HCT116 (cell line): Measurements from ENCODE around the gene ARSG. TPM values are rescaled to one million over a fixed set of nuclear protein-coding genes. Genes with fewer than 3 reads are reported as not detected.

ENCODE experiments used
- ATAC-seq: fragments of 200-7000 bp; cut with Tn5 transposase; 2 replicates; pipeline ENCODE4 v1.9.1; 2020; ENCODE audit warnings: mild to moderate bottlenecking, moderate library complexity
- BruUV-seq: library from RNA; stranded (reverse); fragments of 400-500 nt; replicated peaks from 2 replicates; lab custom pipeline; 2021; lab: Mats Ljungman, UMichigan
- CTCF ChIA-PET: fragments of 300-600 bp; sonication (Branson Sonifier 250); formaldehyde crosslinking; loops from one replicate; lab custom pipeline; 2021; ENCODE audit warnings: antibody characterized with exemption; lab: Charles Lee
- POLR2A ChIA-PET: fragments of 300-600, 350-600 bp; sonication (Branson Sonifier 250); formaldehyde crosslinking; loops from one replicate; lab custom pipeline; 2021; ENCODE audit warnings: antibody characterized with exemption; lab: Charles Lee
- RAD21 ChIA-PET, 2 experiments: fragments of 300-600 bp; sonication (Branson Sonifier 250); formaldehyde crosslinking; loops; one replicate each; lab custom pipeline; 2023; ENCODE audit warnings: low total read pairs in 2 of 2; ENCODE audit not compliant: uncharacterized antibody in 2 of 2, unreplicated experiment in 2 of 2, low non-redundant PET in 1 of 2; lab: Charles Lee
- DNase-seq: peaks from one replicate; pipeline ENCODE4 v3.0.0-alpha.2; 2010; ENCODE audit warnings: low read depth, low spot score
- H2AFZ ChIP-seq: fragments of 200-600 bp; shearing (Covaris generic), sonication (generic); 2 replicates; pipeline ENCODE4 v1.6.1; 2017; ENCODE audit warnings: low read depth, mixed run types, mixed read lengths, antibody characterized with exemption, low read length; ENCODE audit not compliant: poor library complexity, severe bottlenecking
- H3K27ac ChIP-seq: 2 replicates; pipeline ENCODE4 v1.5.1; 2012; ENCODE audit warnings: low read depth, low read length
- H3K27me3 ChIP-seq: fragments of 200-600 bp; sonication (generic); 2 replicates; pipeline ENCODE4 v1.6.1; 2016; ENCODE audit warnings: mixed run types, low read length, mixed read lengths; ENCODE audit not compliant: insufficient read depth
- H3K36me3 ChIP-seq, 2 experiments: fragments of 200-500 bp in 1 of 2; fragments of 200-600 bp in 1 of 2; sonication (Bioruptor generic) in 1 of 2; sonication (generic) in 1 of 2; 2 replicates each; pipeline versions ENCODE4 v1.5.1 to v1.6.1; 2014 to 2016; ENCODE audit warnings: low read length in 2 of 2, inconsistent platforms in 1 of 2, mixed read lengths in 1 of 2, mixed run types in 1 of 2; ENCODE audit not compliant: insufficient read depth in 2 of 2, control insufficient read depth in 1 of 2
- H3K4me1 ChIP-seq, 2 experiments: fragments of 200-600 bp in 1 of 2; sonication (generic) in 1 of 2; 2 replicates each; pipeline versions ENCODE4 v1.5.1 to v1.6.1; 2012 to 2017; ENCODE audit warnings: low read length in 2 of 2, inconsistent platforms in 1 of 2, mild to moderate bottlenecking in 1 of 2, mixed read lengths in 1 of 2, mixed run types in 1 of 2, moderate library complexity in 1 of 2; ENCODE audit not compliant: insufficient read depth in 2 of 2, control insufficient read depth in 1 of 2
- H3K4me2 ChIP-seq: fragments of 200-600 bp; sonication (generic); 2 replicates; pipeline ENCODE4 v1.6.1; 2017; ENCODE audit warnings: mixed run types, low read length, mixed read lengths
- H3K4me3 ChIP-seq, 2 experiments: fragments of 200-600 bp in 1 of 2; sonication (generic) in 1 of 2; replicated peaks in 1 of 2; 2 replicates each; pipeline ENCODE4 v1.5.1; 2011 to 2016; ENCODE audit warnings: low read length in 2 of 2, control low read depth in 1 of 2, low read depth in 1 of 2, mild to moderate bottlenecking in 1 of 2, mixed read lengths in 1 of 2, mixed run types in 1 of 2
- H3K79me2 ChIP-seq: fragments of 200-600 bp; sonication (generic); 2 replicates; pipeline ENCODE4 v1.6.1; 2017; ENCODE audit warnings: mild to moderate bottlenecking, mixed run types, low read length, moderate library complexity, mixed read lengths; ENCODE audit not compliant: insufficient read depth
- H3K9ac ChIP-seq: fragments of 200-600 bp; sonication (generic); 2 replicates; pipeline ENCODE4 v1.6.1; 2016; ENCODE audit warnings: low read length, mixed read lengths
- H3K9me2 ChIP-seq: fragments of 200-600 bp; sonication (generic), shearing (Covaris generic); 2 replicates; pipeline ENCODE4 v1.6.1; 2017; ENCODE audit warnings: mixed run types, mild to moderate bottlenecking, moderate library complexity; ENCODE audit not compliant: insufficient read depth
- H3K9me3 ChIP-seq, 2 experiments: fragments of 200-500 bp in 1 of 2; fragments of 200-600 bp in 1 of 2; sonication (Bioruptor generic) in 1 of 2; sonication (generic) in 1 of 2; 2 replicates each; pipeline ENCODE4 v1.6.1; 2014 to 2017; ENCODE audit warnings: low read length in 2 of 2, mixed read lengths in 2 of 2, inconsistent platforms in 1 of 2, low read depth in 1 of 2, mild to moderate bottlenecking in 1 of 2, mixed run types in 1 of 2, moderate library complexity in 1 of 2; ENCODE audit not compliant: control insufficient read depth in 1 of 2, insufficient read depth in 1 of 2
- H4K20me1 ChIP-seq: fragments of 200-600 bp; sonication (generic), shearing (Covaris generic); 2 replicates; pipeline ENCODE4 v1.6.1; 2017; ENCODE audit warnings: mixed run types, mild to moderate bottlenecking, moderate library complexity; ENCODE audit not compliant: insufficient read depth
- ATF3 ChIP-seq: IDR thresholded peaks from 2 replicates; pipeline ENCODE4 v1.6.1; 2012
- CBX3 ChIP-seq: IDR thresholded peaks from 2 replicates; pipeline ENCODE4 v1.6.1; 2012; ENCODE audit warnings: low read depth
- CEBPB ChIP-seq: IDR thresholded peaks from 2 replicates; pipeline ENCODE4 v1.6.1; 2012; ENCODE audit warnings: low read depth
- CTCF ChIP-seq, 3 experiments: fragments of 200-600 bp in 1 of 3; sonication (generic) in 1 of 3; IDR thresholded peaks in 2 of 3; conservative IDR thresholded peaks in 1 of 3; 2 replicates each; pipeline ENCODE4 v1.5.1; 2012 to 2017; ENCODE audit warnings: low read depth in 2 of 3, low read length in 2 of 3, antibody characterized with exemption in 1 of 3, borderline replicate concordance in 1 of 3, control low read depth in 1 of 3, mild to moderate bottlenecking in 1 of 3, mixed read lengths in 1 of 3, mixed run types in 1 of 3, moderate library complexity in 1 of 3; ENCODE audit not compliant: insufficient read depth in 1 of 3
- EGR1 ChIP-seq: IDR thresholded peaks from 2 replicates; pipeline ENCODE4 v1.6.1; 2012; ENCODE audit warnings: low read depth
- ELF1 ChIP-seq: IDR thresholded peaks from 2 replicates; pipeline ENCODE4 v1.6.1; 2012; ENCODE audit warnings: low read depth, borderline replicate concordance
- EZH2 ChIP-seq: fragments of 200-600 bp; sonication (generic); IDR thresholded peaks from 2 replicates; pipeline ENCODE4 v1.6.1; 2017; ENCODE audit warnings: antibody characterized with exemption, mixed run types
- FOSL1 ChIP-seq: IDR thresholded peaks from 2 replicates; pipeline ENCODE4 v1.6.1; 2012; ENCODE audit warnings: low read depth
- POLR2A ChIP-seq: IDR thresholded peaks from 2 replicates; pipeline ENCODE4 v1.7.0; 2011; ENCODE audit warnings: borderline replicate concordance; ENCODE audit not compliant: insufficient read depth, insufficient read length; ENCODE audit errors: extremely low read depth
- POLR2AphosphoS5 ChIP-seq: IDR thresholded peaks from 2 replicates; pipeline ENCODE4 v1.6.1; 2011; ENCODE audit warnings: mild to moderate bottlenecking, low read depth, low read length, moderate library complexity
- RAD21 ChIP-seq: IDR thresholded peaks from 2 replicates; pipeline ENCODE4 v1.6.1; 2012; ENCODE audit warnings: low read depth, mild to moderate bottlenecking
- SIN3A ChIP-seq: IDR thresholded peaks from 2 replicates; pipeline ENCODE4 v1.6.1; 2012; ENCODE audit warnings: low read depth
- SP1 ChIP-seq: IDR thresholded peaks from 2 replicates; pipeline ENCODE4 v1.6.1; 2012; ENCODE audit warnings: low read depth
- TCF7L2 ChIP-seq: IDR thresholded peaks from 2 replicates; pipeline ENCODE4 v1.7.0; 2011; ENCODE audit warnings: borderline replicate concordance, inconsistent platforms; ENCODE audit not compliant: insufficient read depth, insufficient read length; ENCODE audit errors: extremely low read depth
- YY1 ChIP-seq: IDR thresholded peaks from 2 replicates; pipeline ENCODE4 v1.6.1; 2011; ENCODE audit warnings: low read length, low read depth, moderate library complexity, mild to moderate bottlenecking; ENCODE audit not compliant: insufficient replicate concordance; ENCODE audit errors: extremely low read depth
- ZBTB33 ChIP-seq: IDR thresholded peaks from 2 replicates; pipeline ENCODE4 v1.6.1; 2011; ENCODE audit warnings: mild to moderate bottlenecking, low read length, moderate library complexity; ENCODE audit not compliant: insufficient replicate concordance; ENCODE audit errors: extremely low read depth
- ZFX ChIP-seq: fragments of 450-650 bp; IDR thresholded peaks from 2 replicates; pipeline ENCODE4 v1.6.1; 2017
- intact Hi-C: fragments of 100-400 bp; cut with micrococcal nuclease; formaldehyde crosslinking; loops from 2 replicates; pipeline ENCODE4 v1.10.0; 2022
- total RNA-seq: library from RNA; stranded (reverse); gene quantifications from one replicate; pipeline ENCODE4 v1.2.1, GENCODE V29; 2021; ENCODE audit not compliant: unreplicated experiment

The ARSG gene
- total RNA-seq, 1 experiment from 2014 or later = 17.1 TPM

- TF ChIP-seq ZFX (no peak), FOSL1 (no peak)
Measured at GRCh38 chr17:68429881-68430280, 138.6 kb downstream of the ARSG start (continued).

- H3K4me3 ChIP-seq = no peak overlapping the region
- no peak overlapping the region for H3K4me2 ChIP-seq
- H3K27me3 ChIP-seq = no peaks in the 10 kb centered on the region
- POLR2A ChIA-PET = no interaction called here
- intact Hi-C loops = no loop called here
- H3K4me1 ChIP-seq = peaks cover 14 to 15% of the 10 kb centered on the region in 2 experiments
- TF ChIP-seq RAD21 (no peak), EZH2 (no peak), CBX3 (no peak), YY1 (no peak), POLR2A (no peak), POLR2AphosphoS5 (no peak), EGR1 (no peak), ELF1 (no peak), CEBPB (no peak), ATF3 (no peak), SP1 (no peak), ZBTB33 (no peak), SIN3A (no peak), CTCF (IDR thresholded peaks at IDR 0.05 in 2 of 3, conservative IDR thresholded peaks at IDR 0.05 in 1 of 3; ENCODE audit: borderline replicate concordance in 1 of 3, insufficient read depth in 1 of 3, low read depth in 2 of 3, low read length in 2 of 3) (no peak), TCF7L2 (no peak), ZFX (no peak)
- H2AFZ ChIP-seq = no peak overlapping the region
- H4K20me1 ChIP-seq = no peaks in the 10 kb centered on the region
- RAD21 ChIA-PET = interaction anchor here in 1 of 2 experiments (1.0 kb wide), 1 partner anchor 26 kb away, joined by 3 read pairs; the partner anchor contains the start of gene WIPI1
- no TSS peak for BruUV-seq
- no peaks in the 10 kb centered on the region for H3K9me3 ChIP-seq
- ATAC-seq = no peak
- H3K79me2 ChIP-seq = no peaks in the 10 kb centered on the region
- no peak for DNase-seq
- H3K9ac ChIP-seq = no peak overlapping the region
- CTCF ChIA-PET = interaction anchor here (1.0 to 7.4 kb wide), 8 partner anchors 10 to 258 kb away, joined by 3 to 79 read pairs (median 4); no protein-coding TSS in a partner anchor
- no peak overlapping the region; the same call in 1 of the 2 replicates for H3K27ac ChIP-seq
- H3K9me2 ChIP-seq = no peaks in the 10 kb centered on the region
- H3K36me3 ChIP-seq = no peaks in the 10 kb centered on the region
Measured at GRCh38 chr17:68431045-68431608, 139.8 kb downstream of the ARSG start.
